ENCODE measurements around the gene PBX3. TPM values are rescaled to one million over a fixed set of nuclear protein-coding genes. Genes with fewer than 3 reads are reported as not detected.

Gene PBX3
- total and polyA plus RNA-seq, 9 of the 15 experiments (the other 6 are each of a cell fraction or from before 2014, with no cell fraction given): 0.14 to 5.8 (median 0.92) TPM

GRCh38 chr9:125747765-125748445 lies 732 bp downstream of the PBX3 start:
- CTCF ChIA-PET (ENCODE audit: low intra/inter-chr PET ratio): no interaction called here
- FAIRE-seq: no peak
- Histone ChIP-seq H3K4me3 (peak overlapping the region; percentile 47), H3K4me2 (ENCODE audit: insufficient read depth, low read length) (peak overlapping the region; percentile 75), H3K27ac (ENCODE audit: extremely low read depth, low read depth, low read length) (no peak overlapping the region), H3K9me3 (replicated peaks; ENCODE audit: control insufficient read depth, insufficient read depth, low read depth, low read length) (no peaks in the 10 kb centered on the region), H4K20me1 (replicated peaks; ENCODE audit: control insufficient read depth, insufficient read depth, low read length) (peaks cover 7% of the 10 kb centered on the region; the same call in 1 of the 2 replicates), H2AFZ (ENCODE audit: low read depth, low read length) (peak overlapping the region; percentile 44; the same call in 1 of the 2 replicates), H3K36me3 (ENCODE audit: control insufficient read depth, insufficient read depth, low read length) (no peaks in the 10 kb centered on the region), H3K27me3 (ENCODE audit: control insufficient read depth in 2 of 2, insufficient read depth in 2 of 2, low read length in 2 of 2) (peaks cover 31 to 32% of the 10 kb centered on the region in 2 experiments), H3K9ac (ENCODE audit: insufficient read depth in 1 of 2, low read depth in 2 of 2, low read length in 2 of 2) (peak overlapping the region in 1 of 2 experiments; percentile 72; a peak in 2 of 4 replicates), H3K4me1 (replicated peaks in 1 of 2; ENCODE audit: control insufficient read depth in 2 of 2, insufficient read depth in 2 of 2, low read length in 2 of 2) (peaks cover 8 to 26% of the 10 kb centered on the region in 2 experiments), H3K79me2 (ENCODE audit: control insufficient read depth, insufficient read depth, low read length) (no peaks in the 10 kb centered on the region), H3K9me1 (ENCODE audit: control insufficient read depth, insufficient read depth, low read length) (no peaks in the 10 kb centered on the region)
- no peak for ATAC-seq
- TF ChIP-seq REST (IDR thresholded peaks at IDR 0.05; ENCODE audit: borderline replicate concordance) (peak; percentile 45), REST (CRISPR knock-in tag; IDR thresholded peaks at IDR 0.05; ENCODE audit: low read depth) (no peak), CCNT2 (IDR thresholded peaks at IDR 0.05; ENCODE audit: borderline replicate concordance, extremely low read depth, insufficient read length, low read depth, low read length) (peak; percentile 19), ZNF212 (CRISPR knock-in tag; IDR thresholded peaks at IDR 0.05) (no peak), CBX8 (IDR thresholded peaks at IDR 0.05; ENCODE audit: borderline replicate concordance, extremely low read depth, low read depth, low read length, poor library complexity, severe bottlenecking) (peak; percentile 14), NONO (IDR thresholded peaks at IDR 0.05; ENCODE audit: low read depth in 2 of 2, low read length in 1 of 2) (no peak), NFYB (IDR thresholded peaks at IDR 0.05; ENCODE audit: extremely low read depth, insufficient read length) (no peak)
- peak; percentile 6 to 43 (median 32) for DNase-seq (ENCODE audit: extremely low read depth in 1 of 4, low spot score in 3 of 4)
- intact Hi-C loops (cut with micrococcal nuclease) (loop anchor here (5.0 kb wide), 1 partner anchor 41 kb away; the partner anchor contains the start of gene MAPKAP1), in situ Hi-C loops (cut with MboI) (no loop called here)
- WGBS (ENCODE audit: insufficient coverage, low coverage, missing lambda C conversion rate): 3% methylated on average over 32 of the region's 88 CpGs
- no TSS peak for BruUV-seq (replicated peaks)
- POLR2A ChIA-PET: interaction anchor here (0.7 to 1.2 kb wide), 2 partner anchors 48 to 191 kb away, joined by 3 read pairs; no protein-coding TSS in a partner anchor
